ENCODE data around the gene TCL1B.

Gene TCL1B, protein sequence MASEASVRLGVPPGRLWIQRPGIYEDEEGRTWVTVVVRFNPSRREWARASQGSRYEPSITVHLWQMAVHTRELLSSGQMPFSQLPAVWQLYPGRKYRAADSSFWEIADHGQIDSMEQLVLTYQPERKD

DNA sequence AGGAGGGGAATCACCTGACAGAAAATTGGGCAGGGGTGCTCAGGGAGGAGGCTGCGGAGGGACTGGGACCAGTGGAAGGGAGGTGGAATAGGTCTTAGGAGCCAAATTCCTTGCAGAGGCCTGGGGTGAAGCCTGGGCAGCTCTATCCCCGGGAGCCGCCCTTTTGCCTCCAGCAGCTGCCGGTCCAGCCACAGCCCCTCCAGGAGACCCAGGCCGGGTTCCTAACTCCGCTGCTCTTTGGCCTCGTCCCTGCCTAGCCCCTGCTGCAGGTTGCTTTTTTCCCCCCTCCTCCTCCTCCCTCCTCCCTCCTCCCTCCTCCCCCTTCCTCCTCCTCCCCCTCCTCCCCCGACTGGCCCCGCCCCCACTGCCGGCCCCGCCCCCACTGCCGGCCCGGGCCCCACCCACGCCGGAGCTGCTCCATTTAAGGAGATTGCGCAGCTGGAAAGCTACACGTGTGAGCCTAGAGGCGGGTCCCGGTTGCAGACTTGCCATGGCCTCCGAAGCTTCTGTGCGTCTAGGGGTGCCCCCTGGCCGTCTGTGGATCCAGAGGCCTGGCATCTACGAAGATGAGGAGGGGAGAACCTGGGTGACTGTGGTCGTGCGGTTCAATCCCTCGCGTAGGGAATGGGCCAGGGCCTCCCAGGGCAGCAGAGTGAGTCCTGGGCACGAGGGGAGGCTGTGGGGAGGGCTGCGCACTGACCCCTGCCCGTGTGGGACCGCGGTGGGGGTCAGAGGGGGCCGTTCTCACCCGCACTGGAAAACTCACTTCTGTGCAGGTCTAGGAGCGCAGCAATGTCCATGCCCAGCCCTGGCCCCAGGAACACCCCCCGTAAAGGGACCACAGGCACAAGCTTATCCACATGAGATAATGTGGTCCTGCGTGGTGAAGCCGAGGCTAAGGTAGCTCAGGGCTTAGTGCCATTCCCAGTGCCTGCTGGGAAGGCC, at the start of gene TCL1B:
TSS of gene TCL1B (plus strand) at position 449 of the 945 bp plus-strand sequence. CDS start at position 491, 42 bp downstream.
- no peak for DNase-seq (ENCODE audit: low read depth, low spot score)
- H3K4me3 ChIP-seq (ENCODE audit: insufficient read length, low read depth), result no peak within 1 kb of the TSS
- H3K36me3 ChIP-seq (ENCODE audit: insufficient read depth, insufficient read length, low read length), result no peaks in the 10 kb centered on the region
- TF ChIP-seq ZNF274 (IDR thresholded peaks at IDR 0.05; ENCODE audit: low read depth, low read length), result no peak
- TF ChIP-seq SUZ12 (IDR thresholded peaks at IDR 0.05; ENCODE audit: extremely low read depth, insufficient read depth, insufficient read length), result no peak
- no peak within 1 kb of the TSS for H3K9ac ChIP-seq (ENCODE audit: insufficient read length, low read depth)
- H3K4me1 ChIP-seq (ENCODE audit: insufficient read depth, insufficient read length), result peaks cover 5% of the 10 kb centered on the region
- no peaks in the 10 kb centered on the region for H3K27me3 ChIP-seq (ENCODE audit: insufficient read depth, insufficient read length)
- no peaks in the 10 kb centered on the region for H3K9me3 ChIP-seq (ENCODE audit: insufficient read depth, low read length)

DNA sequence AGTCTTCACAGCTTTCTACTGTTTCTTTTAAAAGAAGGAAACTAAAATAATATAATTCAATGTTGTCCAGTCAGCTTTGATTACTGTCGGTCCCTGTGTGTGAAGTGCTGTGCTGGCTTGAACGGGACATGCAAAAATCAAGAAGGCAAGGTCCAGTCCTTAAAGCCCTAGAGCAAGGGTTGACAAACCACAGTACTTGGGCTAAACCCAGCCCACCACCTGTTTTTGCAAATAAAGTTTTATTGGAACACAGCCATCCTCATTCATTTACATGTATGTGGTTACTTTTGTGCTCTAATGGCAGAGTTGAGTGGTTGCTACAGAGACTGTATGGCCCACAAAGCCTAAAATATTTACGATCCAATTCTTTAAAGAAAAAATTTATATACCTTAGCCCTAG, 41.2 kb upstream of the TCL1B start:
- H3K9ac ChIP-seq (ENCODE audit: insufficient read length, low read depth), result no peak overlapping the region
- H3K4me1 ChIP-seq (ENCODE audit: insufficient read depth, insufficient read length), result no peaks in the 10 kb centered on the region
- no peak overlapping the region for H3K4me3 ChIP-seq (ENCODE audit: insufficient read length, low read depth)
- H3K27me3 ChIP-seq (ENCODE audit: insufficient read depth, insufficient read length), result no peaks in the 10 kb centered on the region
- DNase-seq (ENCODE audit: low read depth, low spot score), result no peak
- no peaks in the 10 kb centered on the region for H3K9me3 ChIP-seq (ENCODE audit: insufficient read depth, low read length)
- TF ChIP-seq SUZ12 (IDR thresholded peaks at IDR 0.05; ENCODE audit: extremely low read depth, insufficient read depth, insufficient read length) (no peak), ZNF274 (IDR thresholded peaks at IDR 0.05; ENCODE audit: low read depth, low read length) (no peak), YY1 (IDR thresholded peaks at IDR 0.05; ENCODE audit: insufficient read depth, insufficient read length) (no peak)
- no peaks in the 10 kb centered on the region for H3K36me3 ChIP-seq (ENCODE audit: insufficient read depth, insufficient read length, low read length)

DNA sequence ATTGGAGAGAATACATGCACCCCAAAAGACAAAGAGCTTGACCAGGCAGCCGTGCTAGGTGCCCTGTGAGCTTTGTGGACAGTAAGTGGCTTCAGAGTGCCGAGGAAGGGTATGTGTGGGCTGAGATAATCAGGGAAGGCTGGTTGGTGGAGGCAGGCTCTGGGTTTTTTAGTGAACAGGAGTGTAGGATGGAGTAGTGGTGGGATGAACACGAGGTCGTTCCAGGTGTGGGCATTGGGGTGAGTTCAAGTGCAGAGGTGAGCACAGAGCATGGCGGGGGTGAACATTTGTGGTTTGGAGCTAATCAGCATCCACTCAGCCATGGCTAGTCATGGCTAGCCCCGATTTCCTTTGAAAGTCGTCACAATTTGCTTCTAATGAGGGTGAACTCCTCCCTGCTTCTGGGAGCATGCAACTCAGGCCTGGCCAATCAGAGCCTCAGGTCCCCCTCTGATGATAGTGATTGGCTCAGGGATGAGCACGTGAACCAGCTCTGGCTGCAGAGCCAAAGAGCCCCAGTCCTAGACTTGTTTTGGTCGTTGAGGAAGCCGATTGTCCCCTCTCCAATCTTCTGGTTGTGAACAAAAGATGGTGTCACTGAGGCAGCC, 40.7 kb upstream of the TCL1B start:
- H3K27me3 ChIP-seq (ENCODE audit: insufficient read depth, insufficient read length), result no peaks in the 10 kb centered on the region
- no peak overlapping the region for H3K4me3 ChIP-seq (ENCODE audit: insufficient read length, low read depth)
- no peaks in the 10 kb centered on the region for H3K4me1 ChIP-seq (ENCODE audit: insufficient read depth, insufficient read length)
- no peak overlapping the region for H3K9ac ChIP-seq (ENCODE audit: insufficient read length, low read depth)
- TF ChIP-seq SUZ12 (IDR thresholded peaks at IDR 0.05; ENCODE audit: extremely low read depth, insufficient read depth, insufficient read length) (no peak), YY1 (IDR thresholded peaks at IDR 0.05; ENCODE audit: insufficient read depth, insufficient read length) (no peak), ZNF274 (IDR thresholded peaks at IDR 0.05; ENCODE audit: low read depth, low read length) (no peak)
- no peaks in the 10 kb centered on the region for H3K9me3 ChIP-seq (ENCODE audit: insufficient read depth, low read length)
- DNase-seq (ENCODE audit: low read depth, low spot score), result no peak
- H3K36me3 ChIP-seq (ENCODE audit: insufficient read depth, insufficient read length, low read length), result no peaks in the 10 kb centered on the region

DNA sequence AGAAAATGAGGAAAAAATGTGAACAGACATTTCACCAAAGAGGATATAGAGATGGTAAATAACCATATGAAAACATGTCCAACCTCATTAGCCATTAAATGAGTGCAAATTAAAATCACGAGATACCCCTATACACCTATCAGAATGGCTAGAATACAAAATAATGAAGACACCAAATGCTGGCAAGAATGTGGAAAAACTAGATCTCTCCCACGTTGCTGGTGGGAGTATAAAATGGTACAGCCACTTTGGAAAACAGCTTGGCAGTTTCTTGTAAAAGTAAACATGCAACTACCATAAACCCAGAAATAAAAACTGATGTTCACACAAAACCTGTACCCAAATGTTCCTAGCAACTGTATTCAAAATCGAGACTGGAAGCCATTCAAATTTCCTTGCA, 38.3 kb upstream of the TCL1B start:
- no peak for TF ChIP-seq SUZ12 (IDR thresholded peaks at IDR 0.05; ENCODE audit: extremely low read depth, insufficient read depth, insufficient read length)
- TF ChIP-seq YY1 (IDR thresholded peaks at IDR 0.05; ENCODE audit: insufficient read depth, insufficient read length), result no peak
- TF ChIP-seq ZNF274 (IDR thresholded peaks at IDR 0.05; ENCODE audit: low read depth, low read length), result no peak
- H3K4me3 ChIP-seq (ENCODE audit: insufficient read length, low read depth), result no peak overlapping the region
- no peaks in the 10 kb centered on the region for H3K4me1 ChIP-seq (ENCODE audit: insufficient read depth, insufficient read length)
- DNase-seq (ENCODE audit: low read depth, low spot score), result no peak
- no peaks in the 10 kb centered on the region for H3K36me3 ChIP-seq (ENCODE audit: insufficient read depth, insufficient read length, low read length)
- no peaks in the 10 kb centered on the region for H3K27me3 ChIP-seq (ENCODE audit: insufficient read depth, insufficient read length)
- no peaks in the 10 kb centered on the region for H3K9me3 ChIP-seq (ENCODE audit: insufficient read depth, low read length)
- no peak overlapping the region for H3K9ac ChIP-seq (ENCODE audit: insufficient read length, low read depth)

DNA sequence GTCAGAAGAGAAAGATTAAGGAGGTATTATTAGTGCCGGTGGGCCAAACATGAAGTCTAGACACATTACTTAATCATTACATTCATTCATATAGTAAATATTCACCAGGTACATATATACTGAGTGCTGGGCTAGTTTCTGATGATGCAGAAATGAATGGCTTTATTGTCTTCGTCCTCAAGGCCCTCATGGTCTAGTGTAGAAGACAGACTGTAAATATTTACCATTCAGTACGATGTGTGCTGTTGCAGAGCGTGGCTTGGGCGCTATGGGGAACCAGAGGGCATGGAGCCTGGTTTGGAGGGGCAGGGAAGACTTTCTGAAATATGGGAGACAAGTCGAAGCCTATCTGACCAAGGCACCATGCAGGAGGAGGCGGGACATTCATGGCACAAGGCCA, 37.0 kb upstream of the TCL1B start:
- H3K4me1 ChIP-seq (ENCODE audit: insufficient read depth, insufficient read length), result no peaks in the 10 kb centered on the region
- H3K36me3 ChIP-seq (ENCODE audit: insufficient read depth, insufficient read length, low read length), result no peaks in the 10 kb centered on the region
- H3K27me3 ChIP-seq (ENCODE audit: insufficient read depth, insufficient read length), result no peaks in the 10 kb centered on the region
- DNase-seq (ENCODE audit: low read depth, low spot score), result no peak
- no peak overlapping the region for H3K4me3 ChIP-seq (ENCODE audit: insufficient read length, low read depth)
- no peaks in the 10 kb centered on the region for H3K9me3 ChIP-seq (ENCODE audit: insufficient read depth, low read length)
- no peak overlapping the region for H3K9ac ChIP-seq (ENCODE audit: insufficient read length, low read depth)
- TF ChIP-seq ZNF274 (IDR thresholded peaks at IDR 0.05; ENCODE audit: low read depth, low read length), result no peak
- TF ChIP-seq SUZ12 (IDR thresholded peaks at IDR 0.05; ENCODE audit: extremely low read depth, insufficient read depth, insufficient read length), result no peak

DNA sequence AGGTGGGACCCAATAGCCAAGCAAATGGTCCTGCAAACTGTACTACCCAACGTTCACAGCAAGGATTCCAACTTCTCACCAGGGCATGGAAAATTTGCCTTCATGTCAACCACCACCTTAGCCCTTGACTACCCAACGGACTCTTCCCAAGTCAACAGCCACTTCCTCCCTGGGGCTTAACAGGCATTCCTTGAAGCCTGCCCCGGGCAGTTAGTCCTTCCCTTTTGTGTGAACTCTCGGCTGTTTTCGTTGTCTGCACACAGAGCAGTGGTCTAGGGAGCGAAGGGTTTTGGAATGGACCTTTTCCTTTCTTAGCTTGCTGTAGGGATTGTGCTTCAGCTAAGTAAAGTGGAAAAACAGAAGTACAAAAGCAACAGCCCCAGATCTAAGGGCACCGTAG, 35.2 kb upstream of the TCL1B start:
- Histone ChIP-seq H3K36me3 (ENCODE audit: insufficient read depth, insufficient read length, low read length) (no peaks in the 10 kb centered on the region), H3K9ac (ENCODE audit: insufficient read length, low read depth) (no peak overlapping the region), H3K4me1 (ENCODE audit: insufficient read depth, insufficient read length) (peaks cover 1% of the 10 kb centered on the region), H3K9me3 (ENCODE audit: insufficient read depth, low read length) (no peaks in the 10 kb centered on the region), H3K27me3 (ENCODE audit: insufficient read depth, insufficient read length) (no peaks in the 10 kb centered on the region), H3K4me3 (ENCODE audit: insufficient read length, low read depth) (no peak overlapping the region)
- no peak for TF ChIP-seq YY1 (IDR thresholded peaks at IDR 0.05; ENCODE audit: insufficient read depth, insufficient read length)
- no peak for TF ChIP-seq ZNF274 (IDR thresholded peaks at IDR 0.05; ENCODE audit: low read depth, low read length)
- DNase-seq (ENCODE audit: low read depth, low spot score), result no peak

Data from NT2/D1 (cell line).